ENCODE measurements around the gene TANGO6.
"Not testable (repeated sequence)": the region's sequence is repeated elsewhere in the genome, so short reads cannot be mapped to it uniquely, and the experiment has no call there.

The TANGO6 gene

DNA sequence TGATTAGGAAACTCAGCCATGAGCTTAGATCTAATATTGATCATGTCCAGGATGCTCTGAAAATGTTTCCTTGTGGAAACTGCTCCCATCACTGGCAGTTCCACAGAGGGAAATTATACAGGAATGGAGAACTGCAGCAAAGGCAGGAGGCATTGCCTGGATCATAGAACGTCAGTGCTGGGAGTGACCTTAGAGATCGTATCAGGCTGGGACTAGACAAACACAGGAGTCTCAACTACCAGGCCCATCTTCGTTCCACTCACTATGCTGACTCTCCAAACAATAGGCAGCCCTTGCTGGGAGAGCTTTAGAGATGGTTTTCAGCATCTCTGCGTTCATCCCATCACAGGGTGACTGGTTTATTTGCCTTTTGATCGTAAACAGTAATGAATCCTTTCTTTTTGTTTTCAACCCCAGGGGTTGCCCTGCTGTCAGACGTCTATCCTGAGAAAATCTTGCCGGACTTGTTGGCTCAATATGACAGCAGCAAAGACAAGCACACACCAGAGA is 130.3 kb downstream of the TANGO6 start:
- no peak for DNase-seq

DNA sequence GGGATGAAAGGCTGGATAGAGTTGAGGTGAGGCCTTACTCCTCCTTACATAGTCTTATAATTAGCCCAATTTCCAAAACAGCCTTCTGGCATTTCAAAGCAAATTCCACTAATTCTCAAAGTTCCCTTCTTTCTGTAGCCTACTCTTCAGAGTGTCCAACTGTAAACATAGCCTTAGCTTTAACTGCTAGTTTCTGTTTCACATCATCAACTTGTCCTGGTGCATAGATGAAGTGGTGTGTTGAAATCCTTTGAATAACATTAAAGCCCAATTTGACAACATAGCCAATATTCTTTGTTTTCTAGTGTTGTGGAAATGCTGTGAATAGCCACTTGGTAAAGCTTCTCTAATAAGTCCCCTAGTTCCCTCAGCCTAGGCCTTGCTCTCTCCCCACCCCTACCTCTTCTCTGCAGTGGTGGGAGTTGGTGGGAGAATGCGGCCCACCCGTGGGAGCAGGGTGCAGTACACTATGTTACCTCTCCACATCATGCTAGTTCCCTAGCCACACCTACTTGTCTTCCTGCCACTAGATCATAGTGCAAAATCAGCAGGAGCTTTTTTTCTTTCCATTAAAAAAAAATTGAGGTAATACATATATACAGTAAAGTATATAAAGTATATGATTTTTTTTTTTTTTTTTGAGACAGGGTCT is 135.1 kb downstream of the TANGO6 start:
- DNase-seq = no peak

DNA sequence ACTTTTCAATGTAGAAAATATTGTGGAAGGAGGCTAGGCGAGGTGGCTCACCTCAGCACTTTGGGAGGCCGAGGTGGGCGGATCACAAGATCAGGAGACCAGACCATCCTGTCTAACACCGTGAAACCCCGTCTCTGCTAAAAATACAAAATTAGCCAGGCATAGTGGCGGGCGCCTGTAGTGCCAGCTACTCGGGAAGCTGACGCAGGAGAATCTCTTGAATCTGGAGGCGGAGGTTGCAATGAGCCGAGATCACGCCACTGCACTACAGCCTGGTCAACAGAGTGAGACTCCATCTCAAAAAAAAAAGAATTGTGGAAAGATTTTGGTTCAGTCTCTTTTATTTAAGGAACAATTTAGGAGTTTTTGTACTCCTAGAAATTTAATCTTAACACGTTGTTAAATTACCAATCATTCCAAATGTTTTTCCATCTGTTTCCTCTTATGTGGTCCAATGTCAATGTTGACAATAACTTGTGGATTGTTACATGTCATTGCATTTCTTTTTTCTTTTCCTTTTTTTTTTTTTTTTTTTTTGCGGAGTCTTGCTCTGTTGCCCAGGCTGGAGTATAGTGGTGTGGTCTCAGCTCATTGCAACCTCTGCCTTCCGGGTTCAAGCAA is 137.5 kb downstream of the TANGO6 start:
- DNase-seq = no peak

DNA sequence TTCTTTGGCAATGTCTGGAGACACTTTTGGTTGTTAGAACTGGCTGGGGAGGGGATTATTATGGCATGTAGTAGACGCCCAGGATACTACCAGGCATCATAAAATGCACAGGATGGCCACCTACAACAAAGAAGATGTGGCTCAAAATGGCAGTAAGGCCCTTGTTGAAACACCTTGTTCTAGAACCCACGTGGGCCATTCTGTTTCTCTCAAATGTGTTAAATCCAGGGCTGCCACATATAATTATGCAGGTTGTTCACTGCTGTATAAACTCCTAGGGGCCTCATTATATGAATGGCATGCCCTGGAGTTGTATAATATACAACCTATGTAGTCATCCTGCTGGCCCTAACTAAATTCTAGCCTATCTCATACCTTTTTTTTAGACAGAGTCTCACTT is 138.6 kb downstream of the TANGO6 start:
- no peak for DNase-seq

DNA sequence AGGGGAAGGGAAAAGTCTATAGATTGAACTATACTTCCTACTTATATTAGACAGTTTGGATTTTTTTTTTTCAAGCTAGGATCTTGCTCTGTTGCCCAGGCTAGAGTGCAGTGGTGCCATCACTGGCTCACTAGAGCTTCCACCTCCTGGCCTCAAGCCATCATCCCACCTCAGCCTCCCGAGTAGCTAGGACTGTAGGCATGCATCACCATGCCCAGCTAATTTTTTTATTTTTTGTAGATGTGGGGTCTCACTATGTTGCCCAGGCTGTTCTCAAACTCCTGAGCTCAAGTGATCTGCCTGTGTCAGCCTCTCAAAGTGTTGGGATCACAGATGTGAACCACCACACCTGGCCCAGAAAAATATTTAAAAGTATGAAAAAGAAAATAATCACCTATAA is 141.1 kb downstream of the TANGO6 start:
- DNase-seq = no peak

DNA sequence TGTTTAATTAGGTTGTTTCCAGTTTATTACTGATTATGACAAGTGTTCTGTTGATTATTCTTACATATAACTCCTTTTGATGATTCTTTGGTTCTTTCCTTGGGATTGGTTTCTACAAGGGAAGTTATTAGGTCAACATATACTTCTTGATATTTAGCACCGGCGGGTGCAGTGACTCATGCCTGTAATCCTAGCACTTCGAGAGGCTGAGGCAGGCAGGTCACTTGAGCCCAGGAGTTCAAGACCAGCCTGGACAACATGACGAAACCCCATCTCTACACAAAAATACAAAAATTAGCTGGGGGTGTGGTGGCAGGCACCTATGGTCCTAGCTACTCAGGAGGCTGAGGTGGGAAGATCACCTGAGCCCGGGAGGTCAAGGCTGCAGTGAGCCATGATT is 141.9 kb downstream of the TANGO6 start:
- DNase-seq = no peak

DNA sequence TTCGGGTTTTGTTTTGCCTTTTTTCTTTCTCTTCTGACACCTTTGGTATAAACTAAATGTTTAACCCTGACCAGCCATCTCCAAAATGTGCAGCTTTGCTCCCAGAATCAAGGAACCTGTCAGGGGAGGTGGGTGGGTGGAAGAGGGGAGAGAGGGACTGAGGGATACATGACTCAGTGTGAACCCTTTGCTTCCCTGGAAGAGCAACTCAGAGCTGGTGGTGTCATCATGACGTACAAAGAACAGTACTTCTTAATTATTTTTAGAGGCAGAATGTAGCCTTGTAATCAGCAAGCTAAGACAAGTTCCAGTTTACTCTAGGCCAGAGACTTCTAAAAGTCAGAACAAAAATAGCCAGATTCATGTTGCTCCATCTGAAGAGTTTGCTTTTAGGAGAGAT is 142.5 kb downstream of the TANGO6 start:
- no peak for DNase-seq

DNA sequence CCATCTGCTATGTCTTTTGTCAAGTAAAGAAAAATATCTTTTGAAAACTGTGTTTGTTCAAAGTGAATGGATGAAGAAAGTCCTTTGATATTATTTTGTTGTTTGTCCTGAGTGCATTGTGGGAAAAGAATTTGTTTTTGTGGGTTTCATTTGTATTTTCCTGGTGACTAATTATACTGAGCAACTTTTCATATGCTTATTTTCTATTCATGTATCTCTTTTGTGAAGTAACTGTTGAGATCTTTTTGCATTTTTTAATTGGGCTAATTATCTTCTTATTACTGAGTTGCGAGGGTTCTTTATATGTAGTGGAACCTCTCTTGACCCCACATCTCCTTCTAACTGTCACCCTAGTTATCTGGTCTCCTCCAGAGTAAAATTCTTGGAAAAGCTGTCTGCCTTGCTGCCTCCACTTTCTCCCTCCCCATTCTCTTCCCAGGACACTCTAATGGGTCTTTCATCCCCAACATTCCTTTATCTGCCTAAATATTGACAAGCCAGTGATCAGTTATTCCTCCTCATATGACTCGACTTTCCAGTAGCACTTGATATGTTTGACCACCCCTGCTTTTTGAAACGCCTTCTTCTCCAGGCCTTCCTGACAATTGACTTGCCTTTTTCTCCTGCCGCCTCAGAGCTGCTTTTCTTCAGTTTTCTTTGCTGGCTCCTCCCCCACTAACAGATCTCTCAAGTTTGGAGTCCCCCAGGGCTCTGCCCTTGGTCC is 144.6 kb downstream of the TANGO6 start:
- no peak for DNase-seq

DNA sequence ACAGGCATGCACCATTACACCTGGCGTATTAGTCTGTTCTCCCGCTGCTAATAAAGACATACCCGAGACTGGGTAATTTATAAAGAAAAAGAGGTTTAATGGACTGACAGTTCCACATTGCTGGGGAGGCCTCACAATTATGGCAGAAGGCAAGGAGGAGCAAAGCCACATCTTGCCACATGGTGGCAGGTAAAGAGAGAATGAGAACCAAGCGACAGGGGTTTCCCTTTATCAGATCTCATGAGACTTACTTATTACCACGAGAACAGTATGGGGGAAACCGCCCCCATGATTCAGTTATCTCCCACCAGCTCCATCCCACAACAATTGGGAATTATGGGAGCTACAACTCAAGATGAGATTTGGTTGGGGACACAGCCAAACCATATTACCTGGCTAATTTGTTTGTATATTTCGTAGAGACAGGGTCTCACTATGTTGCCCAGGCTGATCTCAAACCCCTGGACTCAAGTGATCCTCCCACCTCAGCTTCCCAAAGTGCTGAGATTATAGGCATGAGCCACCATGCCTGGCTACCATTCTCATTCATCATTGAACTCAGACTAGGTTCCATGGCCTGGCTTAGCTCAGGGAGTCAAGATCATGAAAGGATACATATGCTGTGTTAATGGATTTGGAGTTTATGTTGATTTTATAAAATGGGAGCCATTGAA is 147.0 kb downstream of the TANGO6 start:
- DNase-seq = not testable (repeated sequence)

DNA sequence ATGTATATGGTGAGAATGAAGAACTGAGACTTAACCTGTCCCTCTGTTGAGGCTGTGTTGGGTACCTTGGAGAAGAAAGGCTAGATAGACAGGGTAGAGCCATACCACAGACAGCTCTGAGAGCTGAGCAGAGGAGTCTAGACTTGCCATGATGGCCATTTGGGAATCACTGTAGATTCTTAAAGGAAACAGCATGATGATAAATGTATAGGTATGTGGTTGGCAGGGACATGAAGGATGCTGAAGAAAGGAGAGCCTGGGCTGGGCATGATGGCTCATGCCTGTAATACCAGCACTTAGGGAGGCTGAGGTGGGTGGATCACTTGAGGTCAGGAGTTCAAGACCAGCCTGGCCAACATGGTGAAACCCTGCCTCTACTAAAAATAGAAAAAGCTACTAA is 147.7 kb downstream of the TANGO6 start:
- no peak for DNase-seq

DNA sequence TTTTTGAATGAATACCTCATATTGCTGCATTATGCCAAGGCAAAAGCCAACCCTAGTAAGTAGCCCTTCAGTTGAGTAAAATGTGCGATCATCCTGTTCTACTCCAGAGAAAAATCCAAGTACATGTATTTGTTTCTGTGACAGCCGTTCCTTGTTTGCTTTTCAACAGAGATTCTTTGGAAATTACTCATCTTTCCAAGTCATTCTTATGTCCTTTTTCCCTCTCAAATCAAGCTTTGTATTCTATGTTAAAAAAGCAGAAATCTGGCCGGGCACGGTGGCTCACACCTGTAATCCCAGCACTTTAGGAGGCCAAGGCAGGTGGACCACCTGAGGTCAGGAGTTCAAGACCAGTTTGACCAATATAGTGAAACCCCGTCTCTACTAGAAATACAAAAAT is 149.2 kb downstream of the TANGO6 start:
- no peak for DNase-seq

DNA sequence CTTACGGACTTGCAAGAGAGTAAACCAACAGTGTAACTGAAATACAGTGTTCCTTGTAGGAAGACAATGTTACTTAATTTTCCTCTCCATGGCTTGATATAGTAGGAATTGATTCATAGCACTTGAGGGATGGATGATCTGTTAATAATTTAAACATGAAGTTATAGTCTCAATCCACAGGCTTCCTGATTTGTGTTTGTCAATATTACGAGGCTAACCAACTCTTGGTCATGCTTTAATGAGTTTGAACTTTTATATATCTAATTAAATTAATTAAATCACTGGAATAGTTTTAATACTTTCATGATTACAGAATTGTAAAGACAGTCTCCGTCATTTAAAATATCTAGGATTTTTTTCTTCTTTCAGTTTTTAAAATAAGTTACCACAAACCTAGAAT is 150.1 kb downstream of the TANGO6 start:
- no peak for DNase-seq

DNA sequence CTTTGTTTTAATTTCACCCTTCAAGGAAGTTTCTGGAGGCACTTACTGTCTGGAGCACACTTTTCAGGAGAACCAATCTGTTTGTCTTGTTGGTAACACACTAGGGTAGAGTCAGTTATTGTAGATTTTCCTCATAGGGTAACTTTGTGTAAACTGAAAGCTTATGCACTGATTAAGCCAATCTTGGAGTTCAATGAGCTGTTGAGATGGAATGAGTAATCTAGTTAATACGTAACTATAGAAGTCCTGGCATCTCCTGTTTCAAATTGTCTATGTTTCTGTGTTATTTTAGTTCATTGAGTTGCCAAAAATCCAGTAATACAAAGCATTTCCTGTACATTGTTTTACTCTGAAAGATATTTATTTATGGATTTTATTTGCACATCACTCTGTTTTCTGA is 150.6 kb downstream of the TANGO6 start:
- DNase-seq = no peak

DNA sequence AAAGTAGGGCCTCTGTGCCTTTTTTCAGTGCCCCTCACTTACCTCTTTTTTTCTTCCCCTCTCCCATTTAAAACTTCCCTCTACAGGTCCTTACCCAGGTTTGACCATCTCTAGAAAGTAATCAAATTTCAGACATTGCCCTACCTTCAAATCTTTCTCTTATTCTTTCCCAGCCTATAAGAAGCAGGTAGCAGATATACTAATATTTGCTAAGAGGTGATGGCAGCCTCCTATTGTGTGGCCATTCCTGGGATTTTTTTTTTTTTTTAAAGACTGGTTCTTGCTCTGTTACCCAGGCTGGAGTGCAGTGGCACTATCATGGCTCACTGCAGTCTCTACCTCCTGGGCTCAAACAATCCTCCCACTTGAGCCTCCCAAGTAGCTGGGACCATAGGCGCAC is 151.0 kb downstream of the TANGO6 start:
- DNase-seq = no peak

DNA sequence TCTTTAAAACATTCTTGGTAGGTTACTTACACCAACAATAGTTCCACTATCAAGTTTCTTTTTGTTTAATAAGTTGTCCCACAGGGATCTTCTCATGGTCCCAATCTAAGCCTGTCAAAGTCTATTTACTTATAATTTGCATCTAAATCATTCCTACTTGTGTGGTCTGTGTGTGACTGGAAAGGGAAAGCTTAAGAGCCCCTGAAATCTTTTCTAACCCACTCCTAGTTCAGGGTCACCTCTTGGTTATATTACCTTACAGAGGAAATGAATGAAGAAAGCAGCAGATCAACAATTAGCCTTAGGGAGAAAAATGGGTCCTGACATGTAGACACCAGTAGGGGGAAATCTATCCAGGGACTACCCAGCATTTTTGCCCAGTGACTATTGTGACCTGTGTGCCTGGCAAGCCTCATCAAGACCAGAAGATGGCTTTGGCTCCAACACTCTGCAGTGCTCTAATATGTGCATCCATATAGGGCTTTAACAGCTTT is 151.7 kb downstream of the TANGO6 start:
- DNase-seq = peak; percentile 46

DNA sequence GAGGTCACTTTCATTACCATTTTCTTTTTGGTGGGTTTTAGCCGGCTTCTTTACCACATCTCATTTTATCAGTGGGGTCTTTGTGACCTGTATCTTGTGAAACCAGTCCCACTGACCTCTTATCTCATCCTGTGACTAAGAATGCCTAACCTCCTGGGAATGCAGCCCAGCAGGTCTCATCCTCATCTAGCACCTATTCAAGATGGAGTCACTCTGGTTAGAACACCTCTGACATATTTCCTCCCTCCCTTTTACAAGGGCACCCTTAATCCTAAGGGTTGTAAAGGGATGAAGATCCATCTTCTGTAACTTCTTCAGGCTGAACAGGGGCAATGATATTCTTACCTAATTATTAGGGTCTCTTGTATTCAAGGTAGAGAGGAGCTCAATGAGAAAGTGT is 154.2 kb downstream of the TANGO6 start:
- no peak for DNase-seq

DNA sequence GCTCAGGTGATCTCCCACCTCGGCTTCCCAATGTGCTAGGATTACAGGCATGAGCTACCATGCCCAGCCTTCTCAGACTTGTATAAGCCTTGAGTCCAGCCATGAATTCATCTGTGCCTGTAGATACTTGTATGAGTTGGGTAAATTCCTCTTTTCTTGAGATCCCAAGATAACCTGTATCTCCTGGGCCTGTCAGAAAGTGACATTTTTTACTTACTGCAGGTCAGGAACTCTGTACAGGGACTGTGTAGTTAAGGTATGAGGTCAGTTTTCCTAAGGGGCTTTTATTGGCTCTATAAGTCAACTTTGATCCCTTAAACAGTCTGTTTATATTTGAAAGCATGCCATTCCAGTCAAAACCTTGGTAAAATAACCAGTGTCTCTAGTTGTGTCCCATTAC is 155.8 kb downstream of the TANGO6 start:
- no peak for DNase-seq

DNA sequence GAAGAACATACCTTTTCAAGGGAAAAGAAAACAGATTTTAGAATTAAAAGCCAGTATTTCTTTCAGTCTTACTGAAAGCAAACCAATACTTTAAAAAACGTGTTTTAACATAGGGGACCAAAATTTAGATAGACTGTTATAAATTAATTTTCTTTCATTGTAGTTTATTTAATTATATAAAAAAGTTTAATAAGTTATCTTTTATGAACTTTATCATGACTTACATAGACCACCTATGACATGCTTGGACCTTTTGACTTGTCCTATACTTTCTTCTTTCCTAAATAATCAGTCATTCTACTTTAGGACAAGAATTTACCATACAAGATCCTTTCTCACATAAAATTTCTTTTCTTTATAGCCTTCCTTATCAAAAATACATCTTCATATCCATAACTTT is 160.2 kb downstream of the TANGO6 start:
- DNase-seq = no peak

DNA sequence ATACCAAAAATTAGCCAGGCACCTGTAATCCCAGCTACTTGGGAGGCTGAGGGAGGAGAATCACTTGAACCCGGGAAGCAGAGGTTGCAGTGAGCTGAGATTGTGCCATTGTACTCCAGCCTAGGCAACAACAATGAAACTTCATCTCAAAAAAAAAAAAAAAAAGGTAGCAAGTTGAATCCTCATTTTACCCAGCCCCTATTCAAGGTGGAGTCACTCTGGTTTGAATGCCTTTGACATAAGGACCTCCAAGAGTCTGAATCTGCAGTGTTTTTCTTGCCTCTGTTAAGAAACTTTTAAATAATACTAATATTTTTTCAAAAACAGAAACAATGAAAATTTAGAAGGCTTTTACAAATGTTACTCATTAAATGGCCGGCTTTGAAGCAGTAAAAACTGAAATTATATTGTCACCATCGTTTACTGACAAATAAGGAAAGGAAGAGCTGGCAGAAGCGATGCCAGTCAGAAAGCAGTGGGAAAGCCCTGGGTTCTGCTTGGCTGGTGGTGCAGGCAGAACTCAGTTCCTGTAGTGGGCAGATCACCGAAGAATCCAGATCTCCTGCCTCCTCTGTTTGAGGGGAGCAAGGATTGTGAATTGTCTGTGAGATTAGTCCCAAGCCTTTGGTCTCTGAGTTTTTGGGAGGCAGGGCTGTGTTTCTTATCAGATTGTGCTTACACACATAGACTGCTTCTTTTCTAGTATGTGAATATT is 162.5 kb downstream of the TANGO6 start:
- DNase-seq = no peak

DNA sequence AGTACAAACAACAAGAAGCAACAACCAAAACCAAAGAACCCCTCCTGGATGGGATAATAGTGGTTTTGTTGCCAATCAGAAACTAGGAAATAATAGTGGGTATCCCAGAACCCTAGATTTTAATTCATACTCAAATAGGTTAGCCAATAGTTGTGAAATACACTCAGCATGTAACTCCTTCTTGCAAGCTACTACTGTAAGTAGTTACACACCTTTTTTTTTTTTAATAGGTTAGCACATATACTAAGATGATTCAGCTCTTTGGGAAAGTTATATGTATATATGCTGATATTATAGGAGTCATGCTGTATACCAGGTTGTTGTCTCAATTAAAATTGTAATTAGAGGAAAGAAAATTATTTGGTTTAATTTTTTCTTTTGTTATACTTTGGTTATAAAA is 169.6 kb downstream of the TANGO6 start:
- DNase-seq = no peak

DNA sequence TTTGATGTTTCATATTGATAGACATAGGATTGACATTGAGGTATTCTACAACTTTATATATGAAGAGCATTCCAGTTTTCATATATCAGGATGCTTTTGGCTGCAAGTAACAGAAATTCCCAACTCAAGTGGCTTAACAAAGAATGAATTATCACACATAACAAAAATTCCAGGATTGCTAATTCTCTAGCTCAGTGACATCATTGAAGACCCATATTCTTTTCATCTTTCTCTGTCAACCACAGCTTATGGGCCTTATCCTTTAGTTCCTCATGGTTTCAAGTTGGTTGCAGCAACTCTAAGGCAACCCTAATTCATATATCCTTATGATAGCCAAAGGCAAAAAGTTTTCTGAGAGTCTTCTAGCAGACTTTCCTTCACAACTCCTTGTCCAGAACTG is 170.7 kb downstream of the TANGO6 start:
- DNase-seq = no peak

DNA sequence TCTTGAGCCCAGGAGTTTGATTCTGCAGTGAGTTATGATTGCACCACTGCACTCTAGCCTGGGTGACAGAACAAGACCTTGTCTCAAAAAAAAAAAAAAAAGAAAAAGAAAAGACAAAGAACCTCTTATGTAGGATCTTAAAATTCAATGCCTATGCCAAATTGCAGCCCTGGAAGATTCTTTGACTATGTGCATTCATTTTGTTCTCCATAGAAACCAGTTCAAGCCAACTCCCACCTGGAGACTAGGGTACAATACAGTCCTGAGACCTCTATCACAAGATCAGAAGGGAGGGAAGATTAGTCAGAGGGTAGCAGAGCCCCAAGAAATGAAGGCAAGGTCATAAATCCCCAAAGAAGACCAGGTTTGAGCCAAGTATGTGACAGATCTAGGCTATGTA is 171.5 kb downstream of the TANGO6 start:
- no peak for DNase-seq
